ENCODE results near the gene KAZN. TPM values are rescaled to one million over a fixed set of nuclear protein-coding genes. Genes with fewer than 3 reads are reported as not detected.

KAZN gene
- total RNA-seq, 1 experiment from 2014 or later, result 15.6 TPM

GRCh38 chr1:15167386-15167785, 568.9 kb downstream of the KAZN start:
- intact Hi-C loops (cut with micrococcal nuclease; ENCODE audit: unreplicated experiment), result no loop called here

More at GRCh38 chr1:15167386-15167785, 568.9 kb downstream of the KAZN start:
- no TSS peak for BruUV-seq (replicated peaks)
- ChIA-PET CTCF (no interaction called here), POLR2A (ENCODE audit: unreplicated experiment) (interaction anchor here (0.5 kb wide), 1 partner anchor 99 kb away, joined by 3 read pairs; no protein-coding TSS in a partner anchor)
- no peaks in the 10 kb centered on the region for H3K79me2 ChIP-seq (ENCODE audit: low read depth)
- DNase-seq, result no peak
- H3F3A ChIP-seq (ENCODE audit: insufficient read depth, low read depth), result no peaks in the 10 kb centered on the region
- no peaks in the 10 kb centered on the region for H3K4me1 ChIP-seq (replicated peaks; ENCODE audit: insufficient read depth)
- H2AFZ ChIP-seq, result no peak overlapping the region
- no peaks in the 10 kb centered on the region for H3K27me3 ChIP-seq (ENCODE audit: insufficient read depth, low read depth)
- H3K4me3 ChIP-seq, result no peak overlapping the region
- H3K27ac ChIP-seq, result no peak overlapping the region
- no peaks in the 10 kb centered on the region for H3K9me2 ChIP-seq (ENCODE audit: insufficient read depth)
- TF ChIP-seq CTCF (conservative IDR thresholded peaks at IDR 0.05) (no peak), EZH2 (IDR thresholded peaks at IDR 0.05; ENCODE audit: low read depth) (no peak)
- H3K9me3 ChIP-seq (ENCODE audit: insufficient read depth, low read depth), result no peaks in the 10 kb centered on the region
- no peak overlapping the region for H3K4me2 ChIP-seq
- no peaks in the 10 kb centered on the region for H4K20me1 ChIP-seq (ENCODE audit: insufficient read depth)
- no peaks in the 10 kb centered on the region for H3K36me3 ChIP-seq (ENCODE audit: low read depth)
